PFSK-1 (cell line): ENCODE data around the gene SLC38A2.

ENCODE experiments used
- POLR2AphosphoS5 ChIP-seq: IDR thresholded peaks from 2 replicates; pipeline ENCODE4 v1.6.1; 2012; ENCODE audit warnings: low read depth, mild to moderate bottlenecking, control low read depth, low read length, moderate library complexity
- REST ChIP-seq, 2 experiments: IDR thresholded peaks; 2 replicates each; pipeline versions ENCODE4 v1.6.1 to v1.8.0; 2011 to 2012; ENCODE audit warnings: low read depth in 2 of 2, low read length in 2 of 2, control low read depth in 1 of 2, inconsistent platforms in 1 of 2, mild to moderate bottlenecking in 1 of 2, moderate library complexity in 1 of 2; ENCODE audit not compliant: insufficient read depth in 1 of 2
- SIN3A ChIP-seq: IDR thresholded peaks from 2 replicates; pipeline ENCODE4 v1.6.1; 2012; ENCODE audit warnings: mild to moderate bottlenecking, low read length, moderate library complexity, borderline replicate concordance; ENCODE audit not compliant: insufficient read depth
- TAF1 ChIP-seq: IDR thresholded peaks from 2 replicates; pipeline ENCODE4 v1.6.1; 2012; ENCODE audit warnings: low read length, control low read depth, borderline replicate concordance; ENCODE audit not compliant: insufficient read depth

- no peak for TF ChIP-seq SIN3A
- no peak for TF ChIP-seq POLR2AphosphoS5
- TF ChIP-seq TAF1, result no peak
- TF ChIP-seq REST (IDR thresholded peaks at IDR 0.05; ENCODE audit: insufficient read depth in 1 of 2, low read depth in 2 of 2, low read length in 2 of 2), result no peak
These were observed 7.6 kb downstream of the SLC38A2 start for GRCh38 chr12:46364777-46365580.
